GM19099 (cell line): ENCODE data around the gene ZDHHC14.

Experiments used
- POLR2A ChIP-seq: IDR thresholded peaks from 3 replicates; pipeline ENCODE4 v1.6.1; 2011; ENCODE audit warnings: low read depth; ENCODE audit not compliant: insufficient read length; ENCODE audit errors: extremely low read depth

Gene ZDHHC14

GRCh38 chr6:157613011-157613522 is 232.1 kb downstream of the ZDHHC14 start:
- no peak for TF ChIP-seq POLR2A

GRCh38 chr6:157614026-157614568 is 233.1 kb downstream of the ZDHHC14 start:
- TF ChIP-seq POLR2A: no peak

DNA sequence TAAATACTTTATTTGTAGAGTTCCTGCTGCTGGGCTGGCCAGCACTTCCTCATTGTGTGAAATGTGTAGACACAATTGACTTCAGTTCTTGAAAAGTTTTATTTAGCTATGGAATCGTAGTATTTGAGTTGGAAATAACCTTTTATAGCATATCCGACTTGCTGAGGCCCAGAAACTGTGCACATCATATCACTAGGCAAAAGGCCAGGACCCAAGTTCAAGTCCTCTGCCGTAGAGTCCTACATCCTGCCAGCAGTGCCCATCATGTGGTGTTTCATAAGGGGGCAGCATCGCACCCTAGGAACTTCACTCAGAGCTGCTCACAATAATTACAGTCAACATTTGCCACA is 234.4 kb downstream of the ZDHHC14 start:
- no peak for TF ChIP-seq POLR2A

- no peak for TF ChIP-seq POLR2A
These were observed 235.0 kb downstream of the ZDHHC14 start for GRCh38 chr6:157615951-157616350.

DNA sequence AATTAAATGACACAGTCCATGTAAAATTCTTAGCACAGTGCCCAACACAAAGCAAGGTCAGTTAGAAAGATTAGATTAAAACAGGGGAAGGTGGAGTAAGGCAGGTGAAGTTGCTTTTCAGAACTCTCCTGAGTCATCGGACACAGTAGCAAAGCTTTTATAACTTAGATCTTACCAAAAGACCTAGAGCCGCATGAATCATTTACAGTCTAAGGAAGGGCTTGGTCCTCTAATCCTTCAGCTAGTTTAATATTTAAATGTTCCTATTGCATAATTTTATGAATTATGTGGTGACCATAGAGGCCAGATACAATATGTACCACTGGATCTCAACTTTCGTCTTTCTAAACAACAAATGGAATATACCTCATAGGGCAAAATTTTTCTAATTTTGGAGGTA is 240.0 kb downstream of the ZDHHC14 start:
- no peak for TF ChIP-seq POLR2A

DNA sequence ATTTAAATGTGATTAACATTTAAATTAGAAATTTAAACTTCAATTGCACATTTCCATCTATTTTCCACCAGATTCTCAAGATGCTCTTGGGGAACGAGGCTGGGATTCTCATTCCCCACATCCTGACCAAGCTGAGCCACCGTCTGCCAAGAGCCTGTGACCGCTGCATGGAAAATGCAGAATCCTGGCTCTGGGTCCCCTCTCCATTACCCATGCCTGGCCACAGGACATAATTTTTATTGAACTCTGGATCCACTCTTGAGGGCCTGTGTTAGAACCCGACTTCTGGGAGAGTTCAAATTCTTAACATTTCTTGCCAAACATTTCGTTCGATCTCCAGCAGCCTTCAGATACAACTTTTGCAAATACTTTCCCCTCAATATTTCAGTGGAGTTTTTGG is 240.4 kb downstream of the ZDHHC14 start:
- TF ChIP-seq POLR2A: no peak

- TF ChIP-seq POLR2A: no peak
These were observed 241.4 kb downstream of the ZDHHC14 start for GRCh38 chr6:157622427-157622826.

GRCh38 chr6:157625111-157625510 is 244.1 kb downstream of the ZDHHC14 start:
- no peak for TF ChIP-seq POLR2A

- TF ChIP-seq POLR2A: no peak
These were observed 244.8 kb downstream of the ZDHHC14 start for GRCh38 chr6:157625764-157626163.

- TF ChIP-seq POLR2A: no peak
These were observed 246.4 kb downstream of the ZDHHC14 start for GRCh38 chr6:157627195-157627966.

- no peak for TF ChIP-seq POLR2A
These were observed 247.5 kb downstream of the ZDHHC14 start for GRCh38 chr6:157628463-157628862.

GRCh38 chr6:157629220-157629619 is 248.2 kb downstream of the ZDHHC14 start:
- TF ChIP-seq POLR2A: no peak

GRCh38 chr6:157630463-157631080 is 249.6 kb downstream of the ZDHHC14 start:
- TF ChIP-seq POLR2A: no peak

GRCh38 chr6:157631412-157631811 is 250.4 kb downstream of the ZDHHC14 start:
- TF ChIP-seq POLR2A: no peak

DNA sequence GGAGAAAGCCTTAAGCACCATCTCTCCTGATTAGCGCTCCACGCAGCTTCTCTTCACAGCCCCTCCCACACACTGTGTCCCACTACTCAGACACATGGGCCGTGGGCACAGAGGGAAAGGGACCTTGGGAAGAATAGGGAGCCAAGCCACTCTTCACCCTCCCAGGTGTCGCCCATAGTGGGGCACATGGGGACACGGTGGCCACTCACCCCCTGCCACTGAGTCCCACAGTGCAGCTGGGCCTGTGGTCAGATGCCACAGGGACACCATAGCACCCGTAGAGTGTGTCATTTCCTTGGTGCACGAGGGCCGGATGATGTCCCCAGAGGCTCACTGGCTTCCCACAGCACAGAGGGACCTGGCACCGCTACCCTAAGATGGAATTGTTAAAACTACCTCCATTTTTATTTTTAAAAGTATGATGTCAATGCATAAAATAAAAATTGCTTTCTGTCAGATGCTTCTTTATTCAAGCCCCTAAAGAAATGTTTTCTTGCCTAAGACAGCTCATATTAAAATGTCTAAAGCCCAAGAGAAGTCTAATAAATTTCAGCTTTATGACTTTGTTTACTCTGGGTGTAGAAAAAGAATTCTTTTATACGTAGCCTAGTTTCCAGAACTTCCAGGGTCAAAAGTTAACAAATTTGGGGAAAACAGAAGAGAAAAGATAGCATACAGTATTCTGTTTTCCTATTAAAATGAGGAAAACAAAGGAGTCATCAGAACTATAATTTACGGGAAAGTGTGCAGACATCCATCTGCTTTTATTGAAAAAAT is 251.0 kb downstream of the ZDHHC14 start:
- TF ChIP-seq POLR2A: no peak
